Measurements from ENCODE around the gene CD55.

Gene CD55

GRCh38 chr1:207331354-207332313 is 10.2 kb downstream of the CD55 start:
- DNase-seq (ENCODE audit: low read depth in 1 of 2, low spot score in 1 of 2), result no peak
- Histone ChIP-seq H3K4me3 (replicated peaks; ENCODE audit: insufficient read depth, low read length) (no peak overlapping the region), H3K27me3 (ENCODE audit: insufficient read depth, poor library complexity, severe bottlenecking) (no peaks in the 10 kb centered on the region), H3K27ac (replicated peaks) (no peak overlapping the region)
- TF ChIP-seq POLR2AphosphoS5 (IDR thresholded peaks at IDR 0.05; ENCODE audit: low read depth), result no peak
- TF ChIP-seq CTCF (IDR thresholded peaks at IDR 0.05; ENCODE audit: insufficient read depth, low read length), result no peak
- TF ChIP-seq SPI1 (IDR thresholded peaks at IDR 0.05; ENCODE audit: borderline replicate concordance, low read depth), result no peak
- TF ChIP-seq GABPA (IDR thresholded peaks at IDR 0.05; ENCODE audit: low read depth), result no peak
- no peak for TF ChIP-seq REST (IDR thresholded peaks at IDR 0.05; ENCODE audit: insufficient replicate concordance, low read depth)

GRCh38 chr1:207333009-207333600 is 11.6 kb downstream of the CD55 start:
- no peak overlapping the region for H3K27ac ChIP-seq (replicated peaks)
- H3K27me3 ChIP-seq (ENCODE audit: insufficient read depth, poor library complexity, severe bottlenecking), result no peaks in the 10 kb centered on the region
- no peak for DNase-seq (ENCODE audit: low read depth in 1 of 2, low spot score in 1 of 2)
- H3K4me3 ChIP-seq (replicated peaks; ENCODE audit: insufficient read depth, low read length), result no peak overlapping the region
- TF ChIP-seq GABPA (IDR thresholded peaks at IDR 0.05; ENCODE audit: low read depth) (no peak), POLR2AphosphoS5 (IDR thresholded peaks at IDR 0.05; ENCODE audit: low read depth) (no peak), REST (IDR thresholded peaks at IDR 0.05; ENCODE audit: insufficient replicate concordance, low read depth) (no peak), SPI1 (IDR thresholded peaks at IDR 0.05; ENCODE audit: borderline replicate concordance, low read depth) (no peak), CTCF (IDR thresholded peaks at IDR 0.05; ENCODE audit: insufficient read depth, low read length) (no peak)

GRCh38 chr1:207333620-207334019 is 12.1 kb downstream of the CD55 start:
- H3K27me3 ChIP-seq (ENCODE audit: insufficient read depth, poor library complexity, severe bottlenecking), result no peaks in the 10 kb centered on the region
- DNase-seq (ENCODE audit: low read depth in 1 of 2, low spot score in 1 of 2), result no peak
- TF ChIP-seq SPI1 (IDR thresholded peaks at IDR 0.05; ENCODE audit: borderline replicate concordance, low read depth), result no peak
- no peak for TF ChIP-seq CTCF (IDR thresholded peaks at IDR 0.05; ENCODE audit: insufficient read depth, low read length)
- no peak for TF ChIP-seq GABPA (IDR thresholded peaks at IDR 0.05; ENCODE audit: low read depth)
- TF ChIP-seq REST (IDR thresholded peaks at IDR 0.05; ENCODE audit: insufficient replicate concordance, low read depth), result no peak
- TF ChIP-seq POLR2AphosphoS5 (IDR thresholded peaks at IDR 0.05; ENCODE audit: low read depth), result no peak
- H3K27ac ChIP-seq (replicated peaks), result no peak overlapping the region
- no peak overlapping the region for H3K4me3 ChIP-seq (replicated peaks; ENCODE audit: insufficient read depth, low read length)
